SK-N-SH treated with all-trans-retinoic acid at 6 μM for 48 hours (cell line): ENCODE measurements around the gene VPS54.

ENCODE experiments used
- ATAC-seq: fragments of 200-7000 bp; cut with Tn5 transposase; 3 replicates; pipeline ENCODE4 v1.9.1; 2020; ENCODE audit warnings: mild to moderate bottlenecking, moderate library complexity
- ARNTL ChIP-seq: fragments of 450-650 bp; formaldehyde crosslinking; IDR thresholded peaks from 2 replicates; pipeline ENCODE4 v1.5.0; 2020; ENCODE audit warnings: low read depth, mild to moderate bottlenecking, moderate library complexity, borderline replicate concordance
- BACH2 ChIP-seq: fragments of 250-450 bp; sonication (Bioruptor Pico); IDR thresholded peaks from 2 replicates; pipeline ENCODE4 v1.9.0; 2021; ENCODE audit warnings: mild to moderate bottlenecking, borderline replicate concordance
- CREB5 ChIP-seq: fragments of 250-450 bp; sonication (Bioruptor Pico); IDR thresholded peaks from 2 replicates; pipeline ENCODE4 v1.5.1; 2020; ENCODE audit warnings: low read depth, mild to moderate bottlenecking, moderate library complexity
- CSDC2 ChIP-seq: fragments of 250-450 bp; sonication (Bioruptor Pico); IDR thresholded peaks from 2 replicates; pipeline ENCODE4 v1.5.0; 2020; ENCODE audit warnings: mild to moderate bottlenecking, moderate library complexity
- CSRNP3 ChIP-seq: fragments of 250-450 bp; sonication (Bioruptor Pico); IDR thresholded peaks from 2 replicates; pipeline ENCODE4 v1.5.1; 2021; ENCODE audit warnings: mild to moderate bottlenecking, moderate library complexity
- ESRRG ChIP-seq: fragments of 250-450 bp; sonication (Bioruptor Pico); IDR thresholded peaks from 2 replicates; pipeline ENCODE4 v1.6.1; 2021; ENCODE audit warnings: mild to moderate bottlenecking
- GLIS3 ChIP-seq: fragments of 250-450 bp; sonication (Bioruptor Pico); IDR thresholded peaks from 2 replicates; pipeline ENCODE4 v1.5.0; 2020; ENCODE audit warnings: mild to moderate bottlenecking, moderate library complexity
- ISL1 ChIP-seq: fragments of 250-450 bp; sonication (Bioruptor Pico); IDR thresholded peaks from 2 replicates; pipeline ENCODE4 v2.1.2; 2022; ENCODE audit warnings: mild to moderate bottlenecking, moderate library complexity
- OSR1 ChIP-seq: fragments of 250-450 bp; sonication (Bioruptor Pico); IDR thresholded peaks from 2 replicates; pipeline ENCODE4 v1.8.0; 2022; ENCODE audit warnings: moderate library complexity, mild to moderate bottlenecking, inconsistent platforms
- POU6F1 ChIP-seq: fragments of 250-450 bp; sonication (Bioruptor Pico); IDR thresholded peaks from 2 replicates; pipeline ENCODE4 v1.8.0; 2021; ENCODE audit warnings: low read depth, mild to moderate bottlenecking, moderate library complexity, borderline replicate concordance
- PPARA ChIP-seq: fragments of 250-450 bp; sonication (Bioruptor Pico); IDR thresholded peaks from 2 replicates; pipeline ENCODE4 v1.5.0; 2020; ENCODE audit warnings: mild to moderate bottlenecking, borderline replicate concordance
- RARB ChIP-seq: fragments of 250-450 bp; sonication (Bioruptor Pico); IDR thresholded peaks from 2 replicates; pipeline ENCODE4 v1.8.0; 2021; ENCODE audit warnings: mild to moderate bottlenecking, moderate library complexity
- SNAI2 ChIP-seq: fragments of 250-450 bp; sonication (Bioruptor Pico); IDR thresholded peaks from 2 replicates; pipeline ENCODE4 v1.5.0; 2020; ENCODE audit warnings: mild to moderate bottlenecking, moderate library complexity
- TCF4 ChIP-seq: fragments of 250-450 bp; sonication (Bioruptor Pico); IDR thresholded peaks from 2 replicates; pipeline ENCODE4 v1.8.0; 2021; ENCODE audit warnings: mild to moderate bottlenecking, moderate library complexity, borderline replicate concordance
- TOX ChIP-seq: fragments of 250-450 bp; sonication (Bioruptor Pico); IDR thresholded peaks from 2 replicates; pipeline ENCODE4 v1.8.0; 2021; ENCODE audit warnings: mild to moderate bottlenecking, moderate library complexity, borderline replicate concordance
- TSHZ2 ChIP-seq: fragments of 250-450 bp; sonication (Bioruptor Pico); IDR thresholded peaks from 2 replicates; pipeline ENCODE4 v1.5.0; 2020; ENCODE audit warnings: mild to moderate bottlenecking, moderate library complexity
- ZC3H10 ChIP-seq: fragments of 250-450 bp; sonication (Bioruptor Pico); IDR thresholded peaks from 2 replicates; pipeline ENCODE4 v1.5.1; 2021; ENCODE audit warnings: mild to moderate bottlenecking, moderate library complexity
- ZFP3 ChIP-seq: fragments of 250-450 bp; sonication (Bioruptor Pico); IDR thresholded peaks from 2 replicates; pipeline ENCODE4 v1.5.0; 2020; ENCODE audit warnings: mild to moderate bottlenecking, moderate library complexity
- ZFP30 ChIP-seq: fragments of 450-650 bp; formaldehyde crosslinking; IDR thresholded peaks from 2 replicates; pipeline ENCODE4 v1.5.0; 2022; ENCODE audit warnings: mild to moderate bottlenecking, moderate library complexity
- ZNF565 ChIP-seq: fragments of 450-650 bp; formaldehyde crosslinking; conservative IDR thresholded peaks from 2 replicates; pipeline ENCODE4 v1.5.0; 2020; ENCODE audit warnings: low read depth, mild to moderate bottlenecking, moderate library complexity
- ZNF70 ChIP-seq: fragments of 450-650 bp; formaldehyde crosslinking; IDR thresholded peaks from 2 replicates; pipeline ENCODE4 v1.5.0; 2020; ENCODE audit warnings: mild to moderate bottlenecking, moderate library complexity
- ZNF8 ChIP-seq: fragments of 450-650 bp; formaldehyde crosslinking; IDR thresholded peaks from 2 replicates; pipeline ENCODE4 v1.5.0; 2020; ENCODE audit warnings: mild to moderate bottlenecking, moderate library complexity

Gene VPS54

GRCh38 chr2:64012115-64012514 lies 7.1 kb downstream of the VPS54 start:
- no peak for TF ChIP-seq ZNF565
- TF ChIP-seq TOX (CRISPR knock-in tag) = no peak
- no peak for TF ChIP-seq OSR1
- no peak for TF ChIP-seq TCF4 (CRISPR knock-in tag)
- TF ChIP-seq ZNF70 (CRISPR knock-in tag) = no peak
- no peak for TF ChIP-seq ZFP3 (CRISPR knock-in tag)
- no peak for TF ChIP-seq GLIS3 (CRISPR knock-in tag)
- no peak for TF ChIP-seq CSRNP3 (CRISPR knock-in tag)
- TF ChIP-seq CREB5 (CRISPR knock-in tag) = no peak
- TF ChIP-seq ZC3H10 (CRISPR knock-in tag) = no peak
- TF ChIP-seq ARNTL (CRISPR knock-in tag) = no peak
- TF ChIP-seq CSDC2 = no peak
- ATAC-seq = no peak

GRCh38 chr2:64008434-64009009 lies 10.7 kb downstream of the VPS54 start:
- TF ChIP-seq POU6F1 (no peak), TSHZ2 (no peak), TOX (CRISPR knock-in tag) (no peak), ZFP30 (CRISPR knock-in tag) (no peak), ZNF8 (CRISPR knock-in tag) (no peak), ZC3H10 (CRISPR knock-in tag) (no peak), PPARA (CRISPR knock-in tag) (no peak), ISL1 (no peak), ZNF70 (CRISPR knock-in tag) (no peak), SNAI2 (CRISPR knock-in tag) (no peak), CSDC2 (no peak), ZNF565 (no peak), RARB (no peak), TCF4 (CRISPR knock-in tag) (no peak), GLIS3 (CRISPR knock-in tag) (no peak)
- ATAC-seq = no peak

- TF ChIP-seq ISL1 = no peak
- no peak for TF ChIP-seq CREB5 (CRISPR knock-in tag)
- TF ChIP-seq CSDC2 = no peak
- TF ChIP-seq OSR1 = no peak
- TF ChIP-seq CSRNP3 (CRISPR knock-in tag) = no peak
- no peak for TF ChIP-seq BACH2
- no peak for TF ChIP-seq ZC3H10 (CRISPR knock-in tag)
- TF ChIP-seq ESRRG (CRISPR knock-in tag) = no peak
- TF ChIP-seq PPARA (CRISPR knock-in tag) = no peak
- TF ChIP-seq ARNTL (CRISPR knock-in tag) = no peak
- no peak for ATAC-seq
These were observed 11.3 kb downstream of the VPS54 start for GRCh38 chr2:64007924-64008323.
